Hematopoietic multipotent progenitor cell treated with erythropoietin and hydrocortisone succinate and interleukin-3 and kit ligand, for 4 days (in vitro differentiated cells): ENCODE results near the gene GUCY1A1.
A peak's percentile ranks its signal among the peaks of the same experiment; 100 is the strongest.

Experiments
- DNase-seq: peaks from one replicate; pipeline ENCODE4 v3.0.0-alpha.2; 2015

The GUCY1A1 gene

DNA sequence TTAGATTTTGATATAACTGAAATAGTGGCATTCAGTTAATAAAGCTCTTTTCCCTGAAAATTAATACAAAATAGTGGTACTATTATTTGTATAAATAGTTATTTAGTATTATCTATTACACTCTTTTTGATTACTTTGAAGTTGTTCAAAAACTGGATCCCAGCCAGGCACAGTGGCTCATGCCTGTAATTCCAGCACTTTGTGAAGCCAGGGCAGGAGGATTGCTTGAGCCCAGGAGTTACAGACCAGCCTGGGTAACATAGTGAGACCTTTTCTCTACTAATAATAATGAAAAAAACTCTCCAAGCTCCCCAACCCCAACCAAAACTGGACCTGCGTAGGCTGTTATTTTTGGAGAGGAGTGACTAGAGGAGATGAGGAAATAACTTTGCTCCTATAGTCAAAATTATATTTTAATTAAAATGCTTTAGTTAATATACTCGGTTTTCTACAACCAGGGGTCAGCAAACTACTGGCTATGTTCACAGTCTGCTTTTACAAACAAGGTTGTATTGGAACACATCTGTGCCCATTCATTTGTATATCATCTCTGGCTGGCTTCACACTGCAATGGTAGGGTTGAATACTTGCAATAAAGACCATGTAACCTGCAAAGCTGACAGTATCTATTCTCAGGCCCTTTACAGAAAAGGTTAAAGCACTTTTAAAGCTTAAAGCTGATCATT is 27.6 kb downstream of the GUCY1A1 start:
- no peak for DNase-seq

- no peak for DNase-seq
Observed at GRCh38 chr4:155696226-155696625, 29.6 kb downstream of the GUCY1A1 start.

GRCh38 chr4:155696726-155697125 is 30.1 kb downstream of the GUCY1A1 start:
- DNase-seq = no peak

GRCh38 chr4:155701827-155702226 is 35.2 kb downstream of the GUCY1A1 start:
- DNase-seq = no peak

- DNase-seq = no peak
Observed at GRCh38 chr4:155703486-155704247, 37.0 kb downstream of the GUCY1A1 start.

GRCh38 chr4:155704841-155705404 is 38.3 kb downstream of the GUCY1A1 start:
- no peak for DNase-seq

DNA sequence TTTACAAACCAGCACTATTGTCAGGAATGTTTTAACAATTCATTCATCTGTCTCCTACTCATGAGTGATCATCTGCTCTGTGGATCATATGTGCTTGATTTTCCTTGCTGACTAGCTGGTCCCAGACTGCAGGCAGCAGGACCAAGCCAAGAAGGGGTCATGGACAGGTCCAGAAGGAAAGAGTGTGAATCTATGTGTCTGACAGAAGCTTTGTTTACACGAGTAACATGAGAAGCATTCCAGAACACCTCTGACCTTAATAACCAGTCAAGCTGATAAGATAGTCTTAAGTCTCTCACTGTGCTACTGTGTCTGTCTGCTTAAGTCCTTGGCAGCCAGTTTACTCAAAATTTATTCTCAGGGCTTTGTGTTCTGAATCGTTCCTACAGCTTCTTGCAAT is 39.0 kb downstream of the GUCY1A1 start:
- DNase-seq = no peak

DNA sequence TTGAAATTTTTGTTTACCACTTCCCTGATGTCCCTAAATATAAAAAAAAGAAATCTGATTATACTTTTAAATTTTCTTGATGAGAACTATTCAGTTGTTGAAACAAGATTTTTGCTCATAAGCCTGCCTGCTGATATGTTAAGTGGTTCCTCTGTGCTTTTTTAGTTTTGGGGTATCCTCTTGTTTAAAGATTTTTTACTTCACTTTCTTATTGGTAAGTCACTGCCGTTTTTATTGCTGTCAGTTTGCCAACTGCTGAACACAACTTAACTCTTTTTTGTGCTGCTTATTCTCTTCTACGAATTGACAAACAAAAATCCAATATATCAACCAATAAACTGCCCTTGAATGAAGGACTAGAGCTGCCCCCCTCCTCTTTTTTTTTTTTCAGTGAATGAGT is 39.5 kb downstream of the GUCY1A1 start:
- no peak for DNase-seq

DNA sequence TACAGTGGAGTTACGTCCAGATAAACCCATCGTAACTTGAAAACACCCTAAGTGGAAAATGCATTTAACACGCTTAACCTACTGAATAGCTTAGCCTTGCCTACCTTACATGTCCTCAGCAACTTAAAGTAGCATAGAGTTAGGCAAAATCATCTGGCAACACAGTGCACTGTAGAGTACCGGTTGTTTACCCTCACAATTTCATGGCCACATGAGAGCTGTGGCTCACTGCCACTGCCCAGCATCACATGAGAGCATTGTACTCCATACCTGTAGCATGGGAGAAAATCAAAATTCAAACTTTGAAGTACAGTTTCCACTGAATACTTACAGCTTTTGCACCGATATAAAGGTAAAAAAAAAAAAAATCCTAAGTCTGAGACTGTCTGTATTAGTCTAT is 40.6 kb downstream of the GUCY1A1 start:
- no peak for DNase-seq

- no peak for DNase-seq
Observed at GRCh38 chr4:155708782-155709181, 42.1 kb downstream of the GUCY1A1 start.

GRCh38 chr4:155709918-155710317 is 43.3 kb downstream of the GUCY1A1 start:
- DNase-seq = no peak

DNA sequence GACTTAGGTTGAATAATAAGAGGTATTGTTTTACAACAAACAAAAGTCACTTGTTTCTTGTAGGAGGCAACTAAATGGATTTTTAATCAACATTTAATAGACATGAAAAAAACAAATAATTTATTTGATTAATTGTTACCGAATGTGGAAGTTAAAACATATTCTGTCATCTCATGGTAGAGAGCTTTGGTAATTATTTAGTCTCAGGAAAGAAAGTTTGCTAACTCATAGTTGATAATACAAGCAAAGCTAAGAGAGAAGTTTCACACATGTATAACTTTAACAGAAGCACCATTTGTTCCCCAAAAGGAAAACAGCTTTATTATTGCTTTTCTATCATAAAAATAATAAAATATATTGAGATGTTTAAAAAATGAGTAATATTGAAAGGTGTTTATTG is 44.9 kb downstream of the GUCY1A1 start:
- no peak for DNase-seq

GRCh38 chr4:155712846-155713245 is 46.2 kb downstream of the GUCY1A1 start:
- DNase-seq = peak; percentile 64

DNA sequence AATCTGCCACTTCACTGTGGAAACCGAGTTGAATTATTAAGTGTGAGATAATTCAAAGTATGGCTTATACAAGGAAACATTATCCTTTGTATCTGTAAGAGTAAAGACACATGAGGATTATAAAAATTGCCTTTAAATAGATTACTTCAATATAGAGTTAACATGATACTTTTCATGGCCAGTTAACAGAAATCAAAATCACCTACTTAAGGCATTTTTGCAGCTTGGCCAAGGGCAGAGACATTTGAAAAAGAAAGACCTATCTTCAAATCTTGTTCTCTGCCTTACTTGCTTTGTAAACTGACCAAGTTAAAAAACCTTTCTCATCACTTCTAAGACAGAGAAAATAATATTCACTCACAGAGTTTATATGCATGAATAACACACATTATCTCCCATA is 47.3 kb downstream of the GUCY1A1 start:
- DNase-seq = no peak

GRCh38 chr4:155722336-155722735 is 55.7 kb downstream of the GUCY1A1 start:
- DNase-seq = no peak

DNA sequence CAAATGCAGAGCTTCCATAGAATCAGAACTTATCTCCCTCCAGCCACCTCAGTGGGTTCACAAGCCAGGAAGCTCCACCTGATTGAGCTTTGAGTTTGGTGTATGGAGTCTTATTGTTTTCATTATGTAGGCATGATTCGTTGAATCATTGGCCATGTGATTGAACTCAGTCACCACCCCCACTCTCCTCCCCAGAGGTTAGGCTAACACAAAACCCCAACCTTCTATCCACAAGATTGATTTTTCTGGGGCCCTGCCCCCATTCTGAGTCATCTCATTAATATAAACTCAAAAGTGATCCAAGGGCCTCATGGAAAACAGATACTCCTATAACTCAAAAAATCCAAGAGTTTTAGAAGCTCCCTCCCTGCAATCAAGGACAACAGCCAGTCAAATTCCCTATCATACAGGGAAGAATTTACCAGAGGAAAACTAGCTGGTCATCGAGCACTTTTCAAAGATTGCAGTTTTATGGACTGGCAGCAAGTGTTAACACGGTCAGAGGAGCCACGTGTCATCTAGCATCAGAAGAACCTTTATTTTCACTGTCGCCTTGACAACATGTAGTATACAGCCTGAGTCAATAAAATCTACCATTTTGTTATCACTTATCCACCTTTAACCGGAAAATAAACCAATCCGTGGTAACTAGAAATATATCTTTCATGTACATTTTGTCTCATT is 56.3 kb downstream of the GUCY1A1 start:
- no peak for DNase-seq

DNA sequence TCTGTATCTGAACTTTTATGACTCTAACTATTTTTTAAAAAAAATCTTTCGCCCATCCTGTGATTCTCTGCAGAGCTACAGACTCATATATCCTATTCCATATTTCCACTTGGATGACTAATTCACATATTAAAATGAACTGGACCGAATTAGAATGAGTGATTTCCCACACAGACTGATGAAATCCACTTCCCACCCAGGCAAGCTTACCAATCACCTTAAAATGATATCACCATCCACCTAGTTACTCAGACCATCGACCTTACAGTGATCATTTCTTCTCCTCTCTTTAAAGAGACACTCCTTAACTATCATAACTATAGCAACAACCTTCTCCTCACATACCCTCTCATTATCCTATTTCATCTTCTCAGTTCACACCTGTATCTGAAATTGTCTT is 58.1 kb downstream of the GUCY1A1 start:
- no peak for DNase-seq

- no peak for DNase-seq
Observed at GRCh38 chr4:155734065-155734464, 67.4 kb downstream of the GUCY1A1 start.

GRCh38 chr4:155734951-155735350 is 68.3 kb downstream of the GUCY1A1 start:
- DNase-seq = no peak

DNA sequence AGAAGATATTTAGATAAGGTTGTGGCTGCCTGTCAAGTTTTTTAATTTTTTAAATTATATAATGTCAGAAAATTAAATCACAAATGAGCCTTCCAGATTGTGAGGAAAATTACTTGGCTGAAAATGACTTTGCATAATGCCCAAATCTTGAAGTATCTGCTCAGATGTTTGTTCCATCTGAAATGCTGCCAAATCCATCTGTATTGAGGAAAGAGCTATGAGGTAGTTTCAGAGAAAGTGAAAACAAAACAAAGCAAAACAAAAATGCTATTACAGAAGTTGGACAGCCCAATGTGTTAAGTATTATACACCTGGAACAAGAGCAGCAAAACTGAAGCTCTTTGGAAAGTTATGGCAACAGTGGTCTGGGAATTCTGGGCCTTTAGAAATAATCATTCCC is 68.8 kb downstream of the GUCY1A1 start:
- peak; percentile 12 for DNase-seq

DNA sequence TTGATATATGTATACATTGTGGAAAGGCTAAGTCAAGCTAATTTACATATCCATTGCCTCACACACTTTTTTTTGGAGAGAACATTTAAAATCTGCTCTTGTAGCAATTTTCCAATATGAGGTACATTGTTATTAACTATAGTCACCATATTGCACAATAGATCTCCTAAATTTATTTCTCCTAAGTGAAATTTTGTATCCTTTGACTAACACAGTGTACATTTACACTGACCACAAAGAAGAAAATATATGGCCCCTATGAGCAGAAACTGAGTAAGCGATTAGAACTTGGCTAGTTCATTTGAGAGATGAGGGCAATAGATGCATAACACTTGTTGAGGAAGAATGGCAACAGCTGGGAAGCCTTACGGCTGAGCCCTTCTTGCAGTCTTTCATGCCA is 71.9 kb downstream of the GUCY1A1 start:
- no peak for DNase-seq

GRCh38 chr4:155741546-155741945 is 74.9 kb downstream of the GUCY1A1 start:
- no peak for DNase-seq

GRCh38 chr4:155742310-155743015 is 75.8 kb downstream of the GUCY1A1 start:
- no peak for DNase-seq
